ENCODE results near the gene MGLL.

MGLL gene

DNA sequence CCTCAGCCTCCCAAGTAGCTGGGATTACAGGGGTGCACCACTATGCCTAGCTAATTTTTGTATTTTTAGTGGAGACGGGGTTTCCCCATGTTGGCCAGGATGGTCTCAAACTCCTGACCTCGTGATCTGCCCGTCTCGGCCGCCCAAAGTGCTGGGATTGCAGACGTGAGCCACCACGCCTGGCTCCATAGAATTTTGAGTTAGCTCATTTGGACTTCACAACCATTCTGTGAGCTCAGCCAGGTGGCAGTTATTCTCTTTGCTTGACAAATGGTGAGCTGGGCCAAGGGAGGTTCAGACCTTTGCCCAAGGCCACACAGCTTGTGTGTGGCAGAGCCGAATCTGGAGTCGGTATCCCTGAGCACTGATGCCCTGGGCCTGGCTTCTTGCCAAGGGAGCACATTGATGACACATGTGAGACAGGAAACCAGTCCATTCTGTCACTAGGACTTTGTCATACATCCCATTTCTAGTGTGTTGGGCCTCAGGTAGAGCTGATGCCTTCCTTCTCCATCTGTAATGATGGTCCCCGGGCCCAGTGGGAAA lies 175.7 kb downstream of the MGLL start:
- no peak for DNase-seq (ENCODE audit: low read depth)
- TF ChIP-seq, protein P1, sequence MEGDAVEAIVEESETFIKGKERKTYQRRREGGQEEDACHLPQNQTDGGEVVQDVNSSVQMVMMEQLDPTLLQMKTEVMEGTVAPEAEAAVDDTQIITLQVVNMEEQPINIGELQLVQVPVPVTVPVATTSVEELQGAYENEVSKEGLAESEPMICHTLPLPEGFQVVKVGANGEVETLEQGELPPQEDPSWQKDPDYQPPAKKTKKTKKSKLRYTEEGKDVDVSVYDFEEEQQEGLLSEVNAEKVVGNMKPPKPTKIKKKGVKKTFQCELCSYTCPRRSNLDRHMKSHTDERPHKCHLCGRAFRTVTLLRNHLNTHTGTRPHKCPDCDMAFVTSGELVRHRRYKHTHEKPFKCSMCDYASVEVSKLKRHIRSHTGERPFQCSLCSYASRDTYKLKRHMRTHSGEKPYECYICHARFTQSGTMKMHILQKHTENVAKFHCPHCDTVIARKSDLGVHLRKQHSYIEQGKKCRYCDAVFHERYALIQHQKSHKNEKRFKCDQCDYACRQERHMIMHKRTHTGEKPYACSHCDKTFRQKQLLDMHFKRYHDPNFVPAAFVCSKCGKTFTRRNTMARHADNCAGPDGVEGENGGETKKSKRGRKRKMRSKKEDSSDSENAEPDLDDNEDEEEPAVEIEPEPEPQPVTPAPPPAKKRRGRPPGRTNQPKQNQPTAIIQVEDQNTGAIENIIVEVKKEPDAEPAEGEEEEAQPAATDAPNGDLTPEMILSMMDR (IDR thresholded peaks at IDR 0.05; ENCODE audit: insufficient read depth, low read depth, low read length, missing control alignments): no peak
- H3K4me3 ChIP-seq (ENCODE audit: low read depth, low read length): no peak overlapping the region

DNA sequence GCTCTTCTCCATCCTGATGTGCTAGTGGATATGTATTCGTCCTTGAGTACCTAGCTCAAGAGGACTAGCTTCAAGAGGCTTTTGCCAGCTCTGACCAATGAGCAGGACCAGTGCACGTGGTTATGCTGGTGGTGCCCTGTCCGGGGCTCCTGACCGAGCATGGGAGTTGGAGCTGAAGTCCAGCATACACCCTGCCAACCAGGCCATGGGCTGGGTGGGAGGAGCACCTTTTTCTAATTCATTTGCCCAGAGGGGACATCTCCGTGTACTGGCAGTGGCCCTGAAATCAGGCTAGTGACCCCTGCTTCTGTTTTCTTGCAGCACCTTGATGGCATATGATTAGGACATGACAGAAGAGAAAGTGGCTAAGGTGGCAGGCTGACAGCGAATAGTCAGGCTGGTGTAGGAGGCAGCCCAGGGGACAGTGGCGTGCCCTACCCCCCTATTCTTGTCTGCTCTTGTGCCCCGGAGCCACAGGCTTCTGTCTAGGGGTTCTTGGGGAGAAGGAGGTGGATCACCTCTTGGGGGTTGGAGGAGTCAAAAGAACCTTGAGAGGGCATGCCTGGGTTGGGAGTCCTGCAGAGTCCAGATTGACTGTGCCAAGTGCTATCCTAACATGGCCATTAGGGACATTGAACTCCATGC lies 176.8 kb downstream of the MGLL start:
- DNase-seq (ENCODE audit: low read depth): no peak
- no peak overlapping the region for H3K4me3 ChIP-seq (ENCODE audit: low read depth, low read length)
- TF ChIP-seq, protein P1 (IDR thresholded peaks at IDR 0.05; ENCODE audit: insufficient read depth, low read depth, low read length, missing control alignments): no peak

DNA sequence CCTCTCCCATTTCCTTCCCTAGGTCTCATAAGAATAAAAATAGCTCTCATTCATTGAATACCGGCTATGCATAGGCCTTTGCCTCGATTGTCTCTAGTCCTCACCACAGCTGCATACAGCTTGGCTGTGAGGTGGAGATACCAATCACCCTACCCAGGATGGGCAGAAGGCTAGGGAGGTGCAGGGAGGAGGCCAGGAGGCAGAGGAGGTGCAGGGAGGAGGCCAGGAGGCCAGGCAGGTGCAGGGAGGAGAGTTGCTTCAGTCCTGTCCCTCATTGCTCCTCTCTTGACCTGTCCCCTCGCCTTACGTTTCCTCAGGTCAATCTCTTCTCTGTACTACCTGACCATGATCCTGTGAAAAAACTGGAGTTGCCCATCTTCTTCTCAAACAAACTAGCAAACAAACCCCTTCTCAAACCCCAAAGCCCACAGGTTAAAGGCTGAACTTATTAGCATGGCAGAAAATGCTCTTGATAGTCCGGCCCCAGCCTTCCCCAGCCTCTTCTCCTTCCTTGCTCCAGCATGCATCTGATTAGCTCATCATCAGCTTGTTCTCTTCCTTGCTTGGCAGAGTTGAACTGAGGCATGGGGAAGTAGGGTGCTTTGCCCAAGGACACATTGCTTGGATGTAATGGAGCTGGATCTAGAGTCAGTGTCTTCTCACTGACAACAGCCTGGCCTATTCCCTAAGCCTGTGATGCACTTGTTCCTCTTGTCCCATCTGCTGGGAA lies 177.5 kb downstream of the MGLL start:
- no peak for DNase-seq (ENCODE audit: low read depth)
- no peak overlapping the region for H3K4me3 ChIP-seq (ENCODE audit: low read depth, low read length)
- TF ChIP-seq, protein P1 (IDR thresholded peaks at IDR 0.05; ENCODE audit: insufficient read depth, low read depth, low read length, missing control alignments): no peak

DNA sequence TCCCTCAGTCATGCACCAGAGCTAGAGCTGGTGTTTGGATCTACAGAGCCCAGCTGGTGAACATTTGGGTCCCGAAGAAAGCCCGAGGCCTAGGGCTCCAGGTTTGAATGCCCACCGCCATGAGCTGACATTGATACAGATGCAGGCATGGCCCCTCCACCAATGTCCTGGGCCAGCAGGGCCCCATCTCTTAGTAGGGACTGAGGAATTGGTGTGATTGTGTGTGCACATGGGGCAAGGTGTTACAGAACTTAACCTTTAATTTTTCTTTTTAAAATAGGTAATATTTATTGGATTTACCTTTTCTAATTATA lies 182.3 kb downstream of the MGLL start:
- TF ChIP-seq, protein P1 (IDR thresholded peaks at IDR 0.05; ENCODE audit: insufficient read depth, low read depth, low read length, missing control alignments): no peak
- H3K4me3 ChIP-seq (ENCODE audit: low read depth, low read length): no peak overlapping the region
- DNase-seq (ENCODE audit: low read depth): no peak

DNA sequence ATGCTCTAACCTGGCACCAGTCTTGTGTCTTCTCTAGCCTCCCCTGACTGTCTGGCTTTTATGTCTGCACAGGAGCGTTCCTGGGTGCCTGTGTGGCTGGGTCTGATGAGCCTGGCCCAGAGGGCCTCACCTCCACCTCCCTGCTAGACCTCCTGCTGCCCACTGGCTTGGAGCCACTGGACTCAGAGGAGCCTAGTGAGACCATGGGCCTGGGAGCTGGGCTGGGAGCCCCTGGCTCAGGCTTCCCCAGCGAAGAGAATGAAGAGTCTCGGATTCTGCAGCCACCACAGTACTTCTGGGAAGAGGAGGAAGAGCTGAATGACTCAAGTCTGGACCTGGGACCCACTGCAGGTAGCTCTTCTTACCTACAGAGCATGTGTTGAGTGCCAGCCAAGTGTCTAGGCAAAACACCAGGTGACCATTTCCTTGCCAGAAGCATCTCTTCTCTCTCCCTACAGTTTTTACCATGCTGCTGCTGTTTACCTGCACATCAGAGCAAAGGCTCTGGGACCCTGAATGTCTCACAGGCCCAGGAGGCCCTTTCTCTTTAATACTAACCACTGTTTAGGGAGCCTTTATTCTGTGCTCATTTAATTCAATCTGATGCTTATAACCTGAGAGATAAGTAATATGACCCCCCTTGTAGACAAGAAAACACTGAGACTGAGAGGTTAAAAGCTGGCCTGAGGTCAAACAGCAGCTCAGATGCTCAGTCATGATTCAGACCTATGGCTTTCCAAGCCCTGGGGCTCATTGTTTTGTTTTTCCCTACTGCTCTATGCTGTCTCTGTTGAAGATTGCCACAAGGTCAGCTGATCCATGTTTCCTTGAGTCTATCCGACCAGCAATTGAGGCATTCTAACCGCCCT lies 182.9 kb downstream of the MGLL start:
- TF ChIP-seq, protein P1 (IDR thresholded peaks at IDR 0.05; ENCODE audit: insufficient read depth, low read depth, low read length, missing control alignments): no peak
- DNase-seq (ENCODE audit: low read depth): no peak
- no peak overlapping the region for H3K4me3 ChIP-seq (ENCODE audit: low read depth, low read length)
